GM23248 (cell line): Measurements from ENCODE around the gene RETREG1. TPM values are rescaled to one million over a fixed set of nuclear protein-coding genes. Genes with fewer than 3 reads are reported as not detected.

Experiments
- DNase-seq: peaks from one replicate; pipeline ENCODE4 v3.0.0-alpha.2; 2015
- H2AFZ ChIP-seq: fragments of 200-600 bp; sonication (generic); 2 replicates; pipeline ENCODE4 v1.6.1; 2016; ENCODE audit warnings: antibody characterized with exemption
- H3F3A ChIP-seq: fragments of 200-600 bp; sonication (generic); 2 replicates; pipeline ENCODE4 v1.6.1; 2016; ENCODE audit warnings: mild to moderate bottlenecking, antibody characterized with exemption, mixed run types; ENCODE audit not compliant: insufficient read depth
- H3K27ac ChIP-seq: fragments of 200-600 bp; sonication (generic); 2 replicates; pipeline ENCODE4 v1.5.1; 2016; ENCODE audit warnings: mild to moderate bottlenecking
- H3K27me3 ChIP-seq: fragments of 200-600 bp; sonication (generic); replicated peaks from 2 replicates; pipeline ENCODE4 v1.6.1; 2016; ENCODE audit warnings: mild to moderate bottlenecking; ENCODE audit not compliant: insufficient read depth
- H3K36me3 ChIP-seq: fragments of 200-600 bp; sonication (generic); 2 replicates; pipeline ENCODE4 v1.6.1; 2016; ENCODE audit warnings: low read depth, mild to moderate bottlenecking
- H3K4me1 ChIP-seq: fragments of 200-600 bp; sonication (generic); 2 replicates; pipeline ENCODE4 v1.6.1; 2016; ENCODE audit warnings: mild to moderate bottlenecking; ENCODE audit not compliant: insufficient read depth
- H3K4me2 ChIP-seq: fragments of 200-600 bp; sonication (generic); one replicate; pipeline ENCODE4 v1.6.1; 2016; ENCODE audit warnings: mild to moderate bottlenecking; ENCODE audit not compliant: unreplicated experiment
- H3K4me3 ChIP-seq: fragments of 200-600 bp; sonication (generic); 2 replicates; pipeline ENCODE4 v1.5.1; 2016; ENCODE audit warnings: mild to moderate bottlenecking
- H3K79me2 ChIP-seq: fragments of 200-600 bp; sonication (generic); 2 replicates; pipeline ENCODE4 v1.6.1; 2016; ENCODE audit warnings: mild to moderate bottlenecking; ENCODE audit not compliant: insufficient read depth
- H3K9ac ChIP-seq: fragments of 200-600 bp; sonication (generic); 2 replicates; pipeline ENCODE4 v1.6.1; 2016; ENCODE audit warnings: mild to moderate bottlenecking
- H3K9me2 ChIP-seq: fragments of 200-600 bp; sonication (generic); 2 replicates; pipeline ENCODE4 v1.6.1; 2016; ENCODE audit warnings: mixed run types, mild to moderate bottlenecking, moderate library complexity; ENCODE audit not compliant: insufficient read depth
- H3K9me3 ChIP-seq: fragments of 200-600 bp; sonication (generic); one replicate; pipeline ENCODE4 v1.6.1; 2017; ENCODE audit warnings: low read depth
- H4K20me1 ChIP-seq: fragments of 200-600 bp; sonication (generic); 2 replicates; pipeline ENCODE4 v1.6.0; 2016; ENCODE audit not compliant: insufficient read depth
- EZH2 ChIP-seq: fragments of 200-600 bp; sonication (generic); IDR thresholded peaks from 2 replicates; pipeline ENCODE4 v1.6.1; 2018; ENCODE audit warnings: antibody characterized with exemption, mild to moderate bottlenecking; ENCODE audit not compliant: insufficient read depth, poor library complexity, severe bottlenecking
- EZH2phosphoT487 ChIP-seq: fragments of 200-600 bp; sonication (generic); IDR thresholded peaks from 2 replicates; pipeline ENCODE4 v1.6.1; 2018; ENCODE audit warnings: antibody characterized with exemption, moderate library complexity, mild to moderate bottlenecking, low read depth; ENCODE audit not compliant: insufficient read depth
- WGBS, 2 experiments: methylation state at CpG; one replicate each; pipeline ENCODE4 v1.1.6; 2015 to 2017; ENCODE audit warnings: low lambda C conversion rate in 2 of 2, low coverage in 1 of 2; ENCODE audit errors: missing lambda C conversion rate in 2 of 2; 5-methylcytosine and 5-hydroxymethylcytosine counted together
- in situ Hi-C: fragments of 300-500 bp; cut with MboI; formaldehyde crosslinking; loops from 2 replicates; pipeline ENCODE4 v1.15.0; 2020
- polyA plus RNA-seq: library from polyadenylated mRNA; unstranded; fragments of >200 nt; fragmentation: Nextera tagmentation; extraction: Ambion mirVana; gene quantifications from 2 replicates; pipeline ENCODE4 v1.2.1, GENCODE V29; 2016
- total RNA-seq: library from RNA; depleted of rRNA; stranded (reverse); fragments of >200 nt; shearing (Covaris generic); gene quantifications from 2 replicates; pipeline ENCODE4 v1.2.3, GENCODE V29; 2014

The RETREG1 gene
- total and polyA plus RNA-seq, 2 experiments from 2014 or later = 0.22 to 1.1 TPM

GRCh38 chr5:16597946-16598694, 18.7 kb downstream of the RETREG1 start:
- Histone ChIP-seq H3F3A (no peaks in the 10 kb centered on the region), H3K9ac (no peak overlapping the region), H3K4me1 (peaks cover 9% of the 10 kb centered on the region; the same call in 1 of the 2 replicates), H3K9me2 (no peaks in the 10 kb centered on the region), H3K27me3 (no peaks in the 10 kb centered on the region; the same call in none of the 2 replicates), H3K4me3 (no peak overlapping the region), H3K79me2 (no peaks in the 10 kb centered on the region), H3K4me2 (no peak overlapping the region), H3K36me3 (no peaks in the 10 kb centered on the region), H2AFZ (no peak overlapping the region), H4K20me1 (no peaks in the 10 kb centered on the region), H3K9me3 (no peaks in the 10 kb centered on the region), H3K27ac (no peak overlapping the region)
- no peak for DNase-seq
- 82 to 86% methylated on average over 10 of the region's 10 CpGs for whole genome bisulfite sequencing, 2 experiments
- TF ChIP-seq EZH2 (no peak), EZH2phosphoT487 (no peak)
- in situ Hi-C loops = no loop called here

- in situ Hi-C loops = no loop called here
- no peak overlapping the region for H3K27ac ChIP-seq
Observed at GRCh38 chr5:16596581-16596940, 20.2 kb downstream of the RETREG1 start.

GRCh38 chr5:16595881-16596580, 20.8 kb downstream of the RETREG1 start:
- TF ChIP-seq EZH2phosphoT487 (no peak), EZH2 (no peak)
- Histone ChIP-seq H3K4me1 (peaks cover 13% of the 10 kb centered on the region; the same call in 1 of the 2 replicates), H4K20me1 (no peaks in the 10 kb centered on the region), H3K9me2 (no peaks in the 10 kb centered on the region), H3K36me3 (no peaks in the 10 kb centered on the region), H3K4me2 (no peak overlapping the region), H3K9ac (no peak overlapping the region), H3K4me3 (no peak overlapping the region), H2AFZ (no peak overlapping the region), H3K27me3 (no peaks in the 10 kb centered on the region), H3K27ac (no peak overlapping the region), H3K79me2 (no peaks in the 10 kb centered on the region), H3K9me3 (no peaks in the 10 kb centered on the region), H3F3A (no peaks in the 10 kb centered on the region)
- WGBS, 2 experiments = 90 to 92% methylated on average over 6 of the region's 6 CpGs
- in situ Hi-C loops = no loop called here
- no peak for DNase-seq

More at GRCh38 chr5:16596581-16596940, 20.2 kb downstream of the RETREG1 start:
- 71 to 73% methylated on average over 5 of the region's 5 CpGs for WGBS, 2 experiments
- Histone ChIP-seq H3K4me2 (no peak overlapping the region), H3K36me3 (no peaks in the 10 kb centered on the region), H3K27me3 (no peaks in the 10 kb centered on the region; the same call in 1 of the 2 replicates), H2AFZ (no peak overlapping the region), H3K79me2 (no peaks in the 10 kb centered on the region), H4K20me1 (no peaks in the 10 kb centered on the region), H3K9me3 (no peaks in the 10 kb centered on the region), H3F3A (no peaks in the 10 kb centered on the region), H3K9ac (no peak overlapping the region), H3K9me2 (no peaks in the 10 kb centered on the region), H3K4me3 (no peak overlapping the region), H3K4me1 (peaks cover 13% of the 10 kb centered on the region; the same call in 1 of the 2 replicates)
- TF ChIP-seq EZH2phosphoT487 (no peak), EZH2 (no peak)
- DNase-seq = peak; percentile 53

DNA sequence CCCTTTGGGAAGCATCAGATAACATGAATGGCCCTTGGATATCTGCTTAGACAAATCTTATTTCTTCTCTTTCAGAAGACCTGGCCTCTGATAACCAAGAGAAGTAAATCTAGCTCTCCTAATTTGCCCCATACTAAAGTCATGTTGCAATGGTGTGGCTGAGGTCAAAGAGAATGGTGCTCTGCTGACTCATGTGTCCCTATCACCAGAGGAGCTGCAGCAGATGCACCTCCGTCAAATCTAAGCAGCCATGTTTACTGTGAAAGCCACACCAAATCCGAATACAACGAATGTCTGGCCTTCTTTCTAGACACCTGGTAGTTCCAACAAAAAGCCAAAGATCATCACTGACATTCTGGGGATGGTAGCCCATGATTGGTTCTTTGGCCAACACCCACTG, 23.2 kb downstream of the RETREG1 start:
- Histone ChIP-seq H3K27ac (no peak overlapping the region), H3K27me3 (no peaks in the 10 kb centered on the region), H2AFZ (no peak overlapping the region), H3K4me1 (peaks cover 8% of the 10 kb centered on the region; the same call in 1 of the 2 replicates), H3K4me2 (no peak overlapping the region), H3K9me3 (no peaks in the 10 kb centered on the region), H3K36me3 (no peaks in the 10 kb centered on the region), H3K9me2 (no peaks in the 10 kb centered on the region), H3K9ac (no peak overlapping the region), H3K79me2 (no peaks in the 10 kb centered on the region), H3F3A (no peaks in the 10 kb centered on the region), H3K4me3 (no peak overlapping the region), H4K20me1 (no peaks in the 10 kb centered on the region)
- no peak for TF ChIP-seq EZH2phosphoT487
- no peak for TF ChIP-seq EZH2
- in situ Hi-C loops = no loop called here
- 92 to 96% methylated on average over 3 of the region's 3 CpGs for WGBS, 2 experiments
- DNase-seq = peak; percentile 32
